OCI-LY1 (cell line): ENCODE results near the gene UROD.
"Not testable (repeated sequence)": the region's sequence is repeated elsewhere in the genome, so short reads cannot be mapped to it uniquely, and the experiment has no call there.

Experiments
- CTCF ChIP-seq: fragments of 200-600 bp; sonication (generic), shearing (Covaris generic); IDR thresholded peaks from 2 replicates; pipeline ENCODE4 v1.5.1; 2017; ENCODE audit warnings: mild to moderate bottlenecking, antibody characterized with exemption, low read length, moderate library complexity, mixed read lengths
- EZH2 ChIP-seq: fragments of 200-600 bp; sonication (generic), shearing (Covaris generic); IDR thresholded peaks from 2 replicates; pipeline ENCODE4 v1.8.0; 2017; ENCODE audit warnings: borderline replicate concordance, mixed run types, mild to moderate bottlenecking, antibody characterized with exemption, low read length, moderate library complexity, mixed read lengths

DNA sequence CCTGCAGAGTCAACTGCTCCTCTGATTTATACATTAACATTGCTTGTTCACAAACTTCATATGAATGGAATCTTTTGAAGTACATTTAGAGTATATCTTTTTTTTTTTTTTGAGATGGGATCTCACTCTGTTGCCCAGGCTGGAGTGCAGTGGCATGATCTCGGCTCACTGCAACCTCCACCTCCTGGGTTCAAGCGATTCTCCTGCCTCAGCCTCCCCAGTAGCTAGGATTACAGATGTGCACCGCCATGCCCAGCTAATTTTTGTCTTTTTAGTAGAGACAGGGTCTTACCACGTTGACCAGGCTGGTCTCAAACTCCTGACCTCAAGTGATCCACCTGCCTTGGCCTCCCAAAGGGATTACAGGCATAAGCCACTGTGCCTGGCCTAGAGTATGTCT, 34.7 kb upstream of the UROD start:
- TF ChIP-seq CTCF, EZH2: not testable (repeated sequence)
